IMR-90 (cell line): ENCODE measurements around the gene AUTS2. TPM values are rescaled to one million over a fixed set of nuclear protein-coding genes. Genes with fewer than 3 reads are reported as not detected.

Experiments used
- ATAC-seq: fragments of 200-7000 bp; cut with Tn5 transposase; 2 replicates; pipeline ENCODE4 v1.9.1; 2020; ENCODE audit warnings: low read depth, mild to moderate bottlenecking, moderate library complexity
- BruUV-seq: library from RNA; stranded (reverse); fragments of 400-500 nt; replicated peaks from 2 replicates; lab custom pipeline; 2021; lab: Mats Ljungman, UMichigan
- CTCF ChIA-PET: fragments of 300-600 bp; formaldehyde crosslinking; extraction: SDS; loops from one replicate; lab custom pipeline; 2021; ENCODE audit warnings: antibody characterized with exemption; lab: Yijun Ruan, JAX
- POLR2A ChIA-PET: fragments of 300-600 bp; sonication (Branson Sonifier 250); formaldehyde crosslinking; loops from one replicate; lab custom pipeline; 2022; ENCODE audit warnings: antibody characterized with exemption; ENCODE audit not compliant: unreplicated experiment; lab: Charles Lee
- DNase-seq: peaks from one replicate; pipeline ENCODE4 v3.0.0; 2013
- H2AFZ ChIP-seq: replicated peaks from 2 replicates; pipeline ENCODE3; 2013; ENCODE audit warnings: low read length, mild to moderate bottlenecking; ENCODE audit not compliant: poor library complexity
- H2AK5ac ChIP-seq: 2 replicates; pipeline ENCODE4 v1.6.1; 2013; ENCODE audit warnings: low read depth, low read length, inconsistent platforms
- H2AK9ac ChIP-seq: replicated peaks from 2 replicates; pipeline ENCODE3; 2013; ENCODE audit warnings: mild to moderate bottlenecking, low read depth, low read length, moderate library complexity; ENCODE audit not compliant: poor library complexity
- H2BK120ac ChIP-seq: 2 replicates; pipeline ENCODE4 v1.6.1; 2013; ENCODE audit warnings: low read depth, low read length, inconsistent platforms
- H2BK15ac ChIP-seq: 3 replicates; pipeline ENCODE4 v1.6.1; 2013; ENCODE audit warnings: low read depth, low read length, inconsistent platforms
- H2BK20ac ChIP-seq: 2 replicates; pipeline ENCODE4 v1.6.1; 2013; ENCODE audit warnings: low read depth, mild to moderate bottlenecking, inconsistent platforms, low read length, moderate library complexity
- H2BK5ac ChIP-seq: 2 replicates; pipeline ENCODE4 v1.6.1; 2013; ENCODE audit warnings: mild to moderate bottlenecking, low read depth, low read length, inconsistent platforms; ENCODE audit not compliant: poor library complexity, severe bottlenecking
- H3K14ac ChIP-seq: replicated peaks from 2 replicates; pipeline ENCODE4 v1.6.1; 2013; ENCODE audit warnings: low read depth, low read length, inconsistent platforms
- H3K18ac ChIP-seq: 2 replicates; pipeline ENCODE4 v1.6.1; 2013; ENCODE audit warnings: low read depth, low read length, control low read depth
- H3K23ac ChIP-seq: 2 replicates; pipeline ENCODE4 v1.6.1; 2013; ENCODE audit warnings: low read depth, low read length, inconsistent platforms
- H3K27ac ChIP-seq: 2 replicates; pipeline ENCODE4 v1.5.1; 2013; ENCODE audit warnings: mild to moderate bottlenecking, control low read depth, low read length; ENCODE audit not compliant: insufficient read depth
- H3K27me3 ChIP-seq: 2 replicates; pipeline ENCODE4 v1.6.1; 2013; ENCODE audit warnings: low read length; ENCODE audit not compliant: control insufficient read depth, insufficient read depth
- H3K36me3 ChIP-seq: 2 replicates; pipeline ENCODE4 v1.6.1; 2013; ENCODE audit warnings: low read length, mixed read lengths; ENCODE audit not compliant: control insufficient read depth, insufficient read depth
- H3K4ac ChIP-seq: 2 replicates; pipeline ENCODE4 v1.6.1; 2013; ENCODE audit warnings: low read depth, low read length, inconsistent platforms
- H3K4me1 ChIP-seq: 2 replicates; pipeline ENCODE4 v1.6.1; 2013; ENCODE audit warnings: low read length, mixed read lengths; ENCODE audit not compliant: control insufficient read depth, insufficient read depth
- H3K4me2 ChIP-seq: 2 replicates; pipeline ENCODE4 v1.6.1; 2013; ENCODE audit warnings: low read depth, mild to moderate bottlenecking, control low read depth, low read length, moderate library complexity
- H3K4me3 ChIP-seq: 2 replicates; pipeline ENCODE4 v1.5.1; 2013; ENCODE audit warnings: low read depth, mild to moderate bottlenecking, control low read depth, low read length, moderate library complexity; ENCODE audit not compliant: insufficient read depth
- H3K56ac ChIP-seq: 2 replicates; pipeline ENCODE4 v1.6.1; 2013; ENCODE audit warnings: low read length, inconsistent platforms; ENCODE audit not compliant: insufficient read depth; ENCODE audit errors: extremely low read depth
- H3K79me1 ChIP-seq, 2 experiments: 2 replicates each; pipeline ENCODE4 v1.6.1; 2013; ENCODE audit warnings: low read length in 2 of 2, inconsistent platforms in 1 of 2, low read depth in 1 of 2
- H3K9ac ChIP-seq: 2 replicates; pipeline ENCODE4 v1.6.1; 2013; ENCODE audit warnings: low read depth, low read length, control low read depth
- H3K9me1 ChIP-seq: 2 replicates; pipeline ENCODE4 v1.6.1; 2013; ENCODE audit warnings: low read length, inconsistent platforms; ENCODE audit not compliant: insufficient read depth
- H3K9me3 ChIP-seq: 2 replicates; pipeline ENCODE4 v1.6.1; 2013; ENCODE audit warnings: low read length; ENCODE audit not compliant: control insufficient read depth, insufficient read depth
- H4K20me1 ChIP-seq: 2 replicates; pipeline ENCODE4 v1.6.1; 2013; ENCODE audit warnings: low read length, inconsistent platforms; ENCODE audit not compliant: insufficient read depth
- H4K5ac ChIP-seq: 2 replicates; pipeline ENCODE4 v1.6.1; 2013; ENCODE audit warnings: mild to moderate bottlenecking, low read depth, low read length, control low read depth
- H4K8ac ChIP-seq, 2 experiments: 2 replicates each; pipeline ENCODE4 v1.6.1; 2013; ENCODE audit warnings: low read depth in 2 of 2, low read length in 2 of 2, control low read depth in 1 of 2, inconsistent platforms in 1 of 2
- H4K91ac ChIP-seq: 2 replicates; pipeline ENCODE4 v1.6.1; 2013; ENCODE audit warnings: low read depth, low read length, inconsistent platforms; ENCODE audit not compliant: insufficient read depth
- BHLHE40 ChIP-seq: fragments of 150-350 bp; IDR thresholded peaks from 2 replicates; pipeline ENCODE4 v1.6.1; 2016; ENCODE audit warnings: mild to moderate bottlenecking, low read depth, low read length
- CHD1 ChIP-seq: IDR thresholded peaks from 2 replicates; pipeline ENCODE4 v1.6.1; 2012; ENCODE audit warnings: low read depth, low read length, improper control_type of control experiment
- CTCF ChIP-seq: conservative IDR thresholded peaks from 2 replicates; pipeline ENCODE4 v1.5.1; 2012; ENCODE audit warnings: mild to moderate bottlenecking, low read depth, low read length, improper control_type of control experiment
- ELK1 ChIP-seq: fragments of 150-350 bp; IDR thresholded peaks from 2 replicates; pipeline ENCODE4 v1.6.1; 2016; ENCODE audit warnings: low read depth, mild to moderate bottlenecking, low read length, moderate library complexity, borderline replicate concordance
- MAFK ChIP-seq: IDR thresholded peaks from 2 replicates; pipeline ENCODE4 v1.6.1; 2012; ENCODE audit warnings: low read depth, low read length, improper control_type of control experiment
- MAZ ChIP-seq: IDR thresholded peaks from 2 replicates; pipeline ENCODE4 v1.6.1; 2012; ENCODE audit warnings: low read depth, mild to moderate bottlenecking, low read length, improper control_type of control experiment, moderate library complexity, borderline replicate concordance
- MXI1 ChIP-seq: IDR thresholded peaks from 2 replicates; pipeline ENCODE4 v1.6.1; 2012; ENCODE audit warnings: low read depth, mild to moderate bottlenecking, low read length, moderate library complexity, borderline replicate concordance
- RAD21 ChIP-seq: IDR thresholded peaks from 2 replicates; pipeline ENCODE4 v1.6.1; 2012; ENCODE audit warnings: low read length, improper control_type of control experiment
- RCOR1 ChIP-seq: IDR thresholded peaks from 2 replicates; pipeline ENCODE4 v1.6.1; 2012; ENCODE audit warnings: mild to moderate bottlenecking, low read length, improper control_type of control experiment; ENCODE audit not compliant: insufficient replicate concordance
- SMC3 ChIP-seq: fragments of 150-350 bp; IDR thresholded peaks from 2 replicates; pipeline ENCODE4 v1.6.1; 2016; ENCODE audit warnings: low read depth, mild to moderate bottlenecking, antibody characterized with exemption, low read length, moderate library complexity
- WGBS, 2 experiments: methylation state at CpG; one replicate each; pipeline versions ENCODE4 v1.1.5 to v1.1.7; 2013; ENCODE audit warnings: missing lambda C conversion rate in 2 of 2; ENCODE audit not compliant: insufficient read length in 1 of 2; ENCODE audit errors: extremely low coverage in 2 of 2; 5-methylcytosine and 5-hydroxymethylcytosine counted together
- dilution Hi-C: fragments of 300-500 bp; cut with HindIII; formaldehyde crosslinking; loops from one replicate; pipeline ENCODE4 v1.14.3; 2018; ENCODE audit warnings: low sequenced_read_pairs; ENCODE audit not compliant: unreplicated experiment
- in situ Hi-C: fragments of 300-500 bp; cut with MboI; formaldehyde crosslinking; loops from 3 replicates; pipeline ENCODE4 v1.14.3; 2019; ENCODE audit warnings: low sequenced_read_pairs, inconsistent platforms, mixed read lengths
- intact Hi-C: fragments of 100-400 bp; cut with micrococcal nuclease; formaldehyde crosslinking; loops from 2 replicates; pipeline ENCODE4 v1.10.0; 2022
- polyA plus RNA-seq, 3 experiments: library from polyadenylated mRNA; depleted of rRNA; stranded (reverse); fragments of >200 nt; gene quantifications; 2 replicates each; pipeline ENCODE4 v1.2.3, GENCODE V29; 2012; ENCODE audit warnings: low replicate concordance in 1 of 3
- total RNA-seq: library from RNA; depleted of rRNA; stranded (reverse); fragments of >200 nt; gene quantifications from 2 replicates; pipeline ENCODE4 v1.2.3, GENCODE V29; 2012

The AUTS2 gene
- total and polyA plus RNA-seq, 2 of the 4 experiments (the other 2 are of a cell fraction): 0.90 to 3.0 TPM

DNA sequence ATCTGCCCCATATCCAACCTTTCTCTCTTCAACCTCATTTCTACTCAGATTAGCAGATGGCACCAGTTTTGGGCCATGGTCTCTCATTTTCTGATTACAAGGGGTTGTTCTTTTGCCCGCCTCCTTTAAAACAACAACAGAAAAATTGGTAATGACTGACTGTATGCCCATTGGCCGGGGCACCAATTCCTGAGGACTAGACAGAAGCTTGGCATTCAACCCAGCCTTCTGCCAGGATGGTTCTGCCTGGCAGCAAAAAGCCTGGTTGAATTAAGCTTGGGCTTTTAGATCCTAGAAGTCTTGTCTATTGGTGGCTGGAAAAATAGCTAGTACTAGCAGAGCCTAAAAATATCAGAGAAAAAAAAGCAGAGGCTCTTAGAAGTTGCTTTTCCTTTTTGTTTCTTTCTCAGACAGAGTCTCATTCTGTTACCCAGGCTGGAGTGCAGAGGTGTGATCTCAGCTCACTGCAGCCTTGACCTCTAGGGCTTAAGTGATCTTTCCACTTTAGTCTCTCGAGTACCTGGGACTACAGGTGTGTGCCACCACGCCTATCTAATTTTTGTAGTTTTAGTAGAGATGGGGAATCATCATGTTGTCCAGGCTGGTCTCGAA is 402.6 kb downstream of the AUTS2 start:
- Histone ChIP-seq H3K4me2 (no peak overlapping the region), H4K5ac (no peak overlapping the region), H2AK9ac (no peak overlapping the region), H3K79me1 (no peaks in the 10 kb centered on the region), H3K56ac (no peak overlapping the region), H2AK5ac (no peak overlapping the region), H3K36me3 (no peaks in the 10 kb centered on the region), H4K8ac (no peak overlapping the region), H3K4me3 (no peak overlapping the region), H2BK20ac (no peak overlapping the region), H4K91ac (no peak overlapping the region), H3K14ac (no peak overlapping the region), H2BK120ac (no peak overlapping the region), H3K18ac (no peak overlapping the region), H3K4me1 (no peaks in the 10 kb centered on the region), H3K23ac (no peak overlapping the region), H2AFZ (no peak overlapping the region), H3K9me1 (no peaks in the 10 kb centered on the region), H3K9ac (no peak overlapping the region), H4K20me1 (no peaks in the 10 kb centered on the region), H3K4ac (no peak overlapping the region), H3K9me3 (peaks cover 2% of the 10 kb centered on the region; the same call in 1 of the 2 replicates), H3K27ac (no peak overlapping the region), H2BK15ac (no peak overlapping the region), H3K27me3 (no peaks in the 10 kb centered on the region), H2BK5ac (no peak overlapping the region)
- no TSS peak for BruUV-seq
- ATAC-seq (no peak), DNase-seq (no peak)
- intact Hi-C loops (no loop called here), dilution Hi-C loops (no loop called here), in situ Hi-C loops (no loop called here)
- no peak for TF ChIP-seq BHLHE40
- no peak for TF ChIP-seq MAFK
- no peak for TF ChIP-seq CHD1
- no peak for TF ChIP-seq ELK1
- TF ChIP-seq MAZ: no peak
- no peak for TF ChIP-seq MXI1
- TF ChIP-seq RAD21: no peak
- TF ChIP-seq RCOR1: no peak
- no peak for TF ChIP-seq CTCF
- TF ChIP-seq SMC3: no peak
- ChIA-PET POLR2A (no interaction called here), CTCF (no interaction called here)
- 63% methylated on average over 2 of the region's 5 CpGs; no CpG with 5 or more reads in 1 of the 2 experiments for WGBS, 2 experiments
